ENCODE results near the gene LRRC46. TPM values are rescaled to one million over a fixed set of nuclear protein-coding genes. Genes with fewer than 3 reads are reported as not detected.
A peak's percentile ranks its signal among the peaks of the same experiment; 100 is the strongest.

The LRRC46 gene
- total RNA-seq, 2 experiments from 2014 or later: 0.46 to 0.68 TPM

- Mint-ChIP-seq H3K27me3 (peaks cover 3% of the 10 kb centered on the region), H3K27ac (no peak overlapping the region), H3K4me3 (no peak overlapping the region), H3K36me3 (no peaks in the 10 kb centered on the region), H3K9me3 (no peaks in the 10 kb centered on the region), H3K4me1 (peaks cover 39% of the 10 kb centered on the region)
- DNase-seq: no peak
These were observed 6.0 kb downstream of the LRRC46 start for GRCh38 chr17:47837401-47838039.

GRCh38 chr17:47838636-47839035 is 7.2 kb downstream of the LRRC46 start:
- Mint-ChIP-seq H3K36me3 (no peaks in the 10 kb centered on the region), H3K27me3 (no peaks in the 10 kb centered on the region)

GRCh38 chr17:47839071-47839470 is 7.6 kb downstream of the LRRC46 start:
- peaks cover 4% of the 10 kb centered on the region for H3K27me3 Mint-ChIP-seq
- H3K4me1 Mint-ChIP-seq: peaks cover 41% of the 10 kb centered on the region
- no peak for DNase-seq
- no peaks in the 10 kb centered on the region for H3K36me3 Mint-ChIP-seq
- H3K27ac Mint-ChIP-seq: no peak overlapping the region
- H3K4me3 Mint-ChIP-seq: no peak overlapping the region
- no peaks in the 10 kb centered on the region for H3K9me3 Mint-ChIP-seq

More at GRCh38 chr17:47838636-47839035, 7.2 kb downstream of the LRRC46 start:
- no peak for DNase-seq
- Mint-ChIP-seq H3K9me3 (no peaks in the 10 kb centered on the region), H3K4me3 (no peak overlapping the region), H3K27ac (no peak overlapping the region), H3K4me1 (peaks cover 42% of the 10 kb centered on the region)

GRCh38 chr17:47840001-47840741 is 8.7 kb downstream of the LRRC46 start:
- Mint-ChIP-seq H3K36me3 (no peaks in the 10 kb centered on the region), H3K9me3 (no peaks in the 10 kb centered on the region), H3K4me3 (peak overlapping the region; percentile 96), H3K27me3 (peaks cover 14% of the 10 kb centered on the region), H3K27ac (no peak overlapping the region), H3K4me1 (peaks cover 32% of the 10 kb centered on the region)
- no peak for DNase-seq

- H3K4me1 Mint-ChIP-seq: peaks cover 32% of the 10 kb centered on the region
- peak; percentile 90 for DNase-seq
- H3K27ac Mint-ChIP-seq: peak within 1 kb of the TSS; percentile 88
- H3K36me3 Mint-ChIP-seq: no peaks in the 10 kb centered on the region
- H3K27me3 Mint-ChIP-seq: peaks cover 22% of the 10 kb centered on the region
- H3K4me3 Mint-ChIP-seq: peak within 1 kb of the TSS; percentile 96
- no peaks in the 10 kb centered on the region for H3K9me3 Mint-ChIP-seq
These were observed 9.4 kb downstream of the LRRC46 start, which contains the start of gene SCRN2 for GRCh38 chr17:47840742-47841487. TSS of gene SCRN2 (minus strand) at chr17:47841273. CDS start at chr17:47840843, 430 bp downstream.

GRCh38 chr17:47841488-47842291 is 10.2 kb downstream of the LRRC46 start:
- Mint-ChIP-seq H3K9me3 (no peaks in the 10 kb centered on the region), H3K27me3 (peaks cover 29% of the 10 kb centered on the region), H3K4me3 (peak overlapping the region; percentile 96), H3K36me3 (no peaks in the 10 kb centered on the region), H3K27ac (peak overlapping the region; percentile 88), H3K4me1 (peaks cover 32% of the 10 kb centered on the region)
- no peak for DNase-seq

- Mint-ChIP-seq H3K9me3 (no peaks in the 10 kb centered on the region), H3K27ac (no peak overlapping the region), H3K4me1 (peaks cover 35% of the 10 kb centered on the region), H3K27me3 (peaks cover 40% of the 10 kb centered on the region), H3K36me3 (no peaks in the 10 kb centered on the region), H3K4me3 (no peak overlapping the region)
- no peak for DNase-seq
These were observed 11.9 kb downstream of the LRRC46 start for GRCh38 chr17:47843391-47843730.

- Mint-ChIP-seq H3K9me3 (no peaks in the 10 kb centered on the region), H3K27me3 (peaks cover 49% of the 10 kb centered on the region), H3K27ac (no peak overlapping the region)
These were observed 12.8 kb downstream of the LRRC46 start for GRCh38 chr17:47844227-47844626.

GRCh38 chr17:47844814-47845715 is 13.6 kb downstream of the LRRC46 start:
- no peak for DNase-seq
- Mint-ChIP-seq H3K27ac (no peak overlapping the region), H3K4me3 (no peak overlapping the region), H3K36me3 (no peaks in the 10 kb centered on the region), H3K9me3 (no peaks in the 10 kb centered on the region), H3K4me1 (peaks cover 26% of the 10 kb centered on the region), H3K27me3 (peaks cover 57% of the 10 kb centered on the region)

More at GRCh38 chr17:47844227-47844626, 12.8 kb downstream of the LRRC46 start:
- Mint-ChIP-seq H3K4me3 (no peak overlapping the region), H3K4me1 (peaks cover 35% of the 10 kb centered on the region), H3K36me3 (no peaks in the 10 kb centered on the region)
- DNase-seq: no peak

GRCh38 chr17:47845716-47846075 is 14.2 kb downstream of the LRRC46 start:
- H3K36me3 Mint-ChIP-seq: no peaks in the 10 kb centered on the region
- peaks cover 27% of the 10 kb centered on the region for H3K4me1 Mint-ChIP-seq
- no peak for DNase-seq
- no peak overlapping the region for H3K4me3 Mint-ChIP-seq
- no peaks in the 10 kb centered on the region for H3K9me3 Mint-ChIP-seq
- H3K27me3 Mint-ChIP-seq: peaks cover 64% of the 10 kb centered on the region
- H3K27ac Mint-ChIP-seq: no peak overlapping the region

- no peak overlapping the region for H3K27ac Mint-ChIP-seq
- DNase-seq: no peak
- peaks cover 21% of the 10 kb centered on the region for H3K4me1 Mint-ChIP-seq
- no peaks in the 10 kb centered on the region for H3K36me3 Mint-ChIP-seq
- H3K4me3 Mint-ChIP-seq: no peak overlapping the region
- H3K9me3 Mint-ChIP-seq: no peaks in the 10 kb centered on the region
- peaks cover 71% of the 10 kb centered on the region for H3K27me3 Mint-ChIP-seq
These were observed 15.4 kb downstream of the LRRC46 start for GRCh38 chr17:47846716-47847340.

GRCh38 chr17:47847341-47848197 is 16.1 kb downstream of the LRRC46 start:
- no peaks in the 10 kb centered on the region for H3K36me3 Mint-ChIP-seq
- no peak overlapping the region for H3K4me3 Mint-ChIP-seq
- peaks cover 21% of the 10 kb centered on the region for H3K4me1 Mint-ChIP-seq
- no peak overlapping the region for H3K27ac Mint-ChIP-seq
- DNase-seq: peak; percentile 36
- H3K9me3 Mint-ChIP-seq: no peaks in the 10 kb centered on the region
- H3K27me3 Mint-ChIP-seq: peaks cover 79% of the 10 kb centered on the region

GRCh38 chr17:47848198-47848513 is 16.7 kb downstream of the LRRC46 start:
- Mint-ChIP-seq H3K36me3 (no peaks in the 10 kb centered on the region), H3K4me1 (peaks cover 19% of the 10 kb centered on the region), H3K27ac (no peak overlapping the region), H3K9me3 (no peaks in the 10 kb centered on the region), H3K27me3 (peaks cover 85% of the 10 kb centered on the region), H3K4me3 (no peak overlapping the region)
- DNase-seq: no peak
